Measurements from ENCODE around the gene HACD1.

Gene HACD1

GRCh38 chr10:17617031-17617911 is at the start of gene HACD1:
Gene HACD1 (minus strand): TSS chr10:17617374. CDS start chr10:17617339, 35 bp downstream.
- DNase-seq (ENCODE audit: low read depth in 2 of 2) = peak; percentile 18 to 43

GRCh38 chr10:17665747-17666146 is 48.6 kb upstream of the HACD1 start:
- DNase-seq (ENCODE audit: low read depth in 2 of 2) = no peak

- no peak for DNase-seq (ENCODE audit: low read depth in 2 of 2)
Observed at GRCh38 chr10:17663450-17663849, 46.3 kb upstream of the HACD1 start.

GRCh38 chr10:17662193-17663138 is 45.3 kb upstream of the HACD1 start:
- DNase-seq (ENCODE audit: low read depth in 2 of 2) = no peak

GRCh38 chr10:17661510-17661909 is 44.3 kb upstream of the HACD1 start:
- no peak for DNase-seq (ENCODE audit: low read depth in 2 of 2)

GRCh38 chr10:17660921-17661320 is 43.7 kb upstream of the HACD1 start:
- no peak for DNase-seq (ENCODE audit: low read depth in 2 of 2)

- DNase-seq (ENCODE audit: low read depth in 2 of 2) = no peak
Observed at GRCh38 chr10:17659365-17659764, 42.2 kb upstream of the HACD1 start.

GRCh38 chr10:17657103-17657500 is 39.9 kb upstream of the HACD1 start:
- no peak for DNase-seq (ENCODE audit: low read depth in 2 of 2)

- no peak for DNase-seq (ENCODE audit: low read depth in 2 of 2)
Observed at GRCh38 chr10:17655567-17656146, 38.5 kb upstream of the HACD1 start.

- DNase-seq (ENCODE audit: low read depth in 2 of 2) = no peak
Observed at GRCh38 chr10:17655009-17655408, 37.8 kb upstream of the HACD1 start.

GRCh38 chr10:17652585-17652984 is 35.4 kb upstream of the HACD1 start:
- DNase-seq (ENCODE audit: low read depth in 2 of 2) = no peak

GRCh38 chr10:17651896-17652295 is 34.7 kb upstream of the HACD1 start:
- no peak for DNase-seq (ENCODE audit: low read depth in 2 of 2)

- DNase-seq (ENCODE audit: low read depth in 2 of 2) = no peak
Observed at GRCh38 chr10:17650416-17650815, 33.2 kb upstream of the HACD1 start.

GRCh38 chr10:17649836-17650235 is 32.7 kb upstream of the HACD1 start:
- DNase-seq (ENCODE audit: low read depth in 2 of 2) = no peak

GRCh38 chr10:17649052-17649451 is 31.9 kb upstream of the HACD1 start:
- DNase-seq (ENCODE audit: low read depth in 2 of 2) = no peak

- peak in 1 of 2 donors; percentile 20 for DNase-seq (ENCODE audit: low read depth in 2 of 2)
Observed at GRCh38 chr10:17648243-17649035, 31.3 kb upstream of the HACD1 start.

GRCh38 chr10:17647326-17647725 is 30.2 kb upstream of the HACD1 start:
- DNase-seq (ENCODE audit: low read depth in 2 of 2) = no peak

GRCh38 chr10:17645621-17646345 is 28.6 kb upstream of the HACD1 start:
- no peak for DNase-seq (ENCODE audit: low read depth in 2 of 2)

GRCh38 chr10:17644485-17644943 is 27.3 kb upstream of the HACD1 start:
- no peak for DNase-seq (ENCODE audit: low read depth in 2 of 2)

- DNase-seq (ENCODE audit: low read depth in 2 of 2) = peak; percentile 85
Observed at GRCh38 chr10:17643755-17644484, 26.7 kb upstream of the HACD1 start, which contains the start of gene STAM. Gene STAM (plus strand): TSS chr10:17644151. CDS start chr10:17644340, 189 bp downstream.

All from activated CD4-positive, alpha-beta T cell treated with anti-CD3 and anti-CD28 coated beads for 24 hours (primary cell).